Effector CD8-positive, alpha-beta T cell (primary cell): ENCODE data around the gene DDAH1.

Experiments used
- DNase-seq: peaks from one replicate; lab custom pipeline; 2025; lab: John Stamatoyannopoulos, UW

DDAH1 gene

DNA sequence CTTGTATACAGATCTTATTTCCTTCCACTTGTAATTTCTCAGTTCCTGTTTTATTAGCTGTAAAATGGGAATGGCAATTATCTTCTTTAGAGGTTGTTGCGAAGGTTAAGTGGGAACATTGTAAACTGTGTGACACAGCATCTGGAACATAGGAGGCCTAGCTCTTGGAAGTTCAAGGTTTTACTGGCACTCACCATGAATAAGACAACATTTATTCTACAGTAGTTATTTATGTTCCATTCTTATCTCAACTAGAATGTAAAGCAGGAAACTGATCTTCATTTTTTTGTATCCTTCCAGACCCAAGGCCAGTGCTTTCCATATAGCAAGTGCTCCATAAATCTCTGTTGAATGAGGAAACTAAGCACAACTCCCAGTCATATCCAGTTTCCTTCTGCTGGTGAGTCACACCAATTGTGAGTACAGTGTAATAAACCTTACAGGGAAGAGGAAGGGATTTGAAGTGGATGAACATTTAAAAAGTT, 189.9 kb downstream of the DDAH1 start:
- DNase-seq = no peak

GRCh38 chr1:85273397-85273796, 191.6 kb downstream of the DDAH1 start:
- no peak for DNase-seq

- no peak for DNase-seq
Observed at GRCh38 chr1:85268801-85269585, 196.0 kb downstream of the DDAH1 start.
